GM11168 (cell line): ENCODE results near the gene PRKG1.
"Not testable (repeated sequence)": the region's sequence is repeated elsewhere in the genome, so short reads cannot be mapped to it uniquely, and the experiment has no call there.

Experiments
- in situ Hi-C: fragments of 300-500 bp; cut with MboI; formaldehyde crosslinking; loops from one replicate; pipeline ENCODE4 v1.12.0; 2022; ENCODE audit warnings: low sequenced_read_pairs; ENCODE audit not compliant: unreplicated experiment

The PRKG1 gene

DNA sequence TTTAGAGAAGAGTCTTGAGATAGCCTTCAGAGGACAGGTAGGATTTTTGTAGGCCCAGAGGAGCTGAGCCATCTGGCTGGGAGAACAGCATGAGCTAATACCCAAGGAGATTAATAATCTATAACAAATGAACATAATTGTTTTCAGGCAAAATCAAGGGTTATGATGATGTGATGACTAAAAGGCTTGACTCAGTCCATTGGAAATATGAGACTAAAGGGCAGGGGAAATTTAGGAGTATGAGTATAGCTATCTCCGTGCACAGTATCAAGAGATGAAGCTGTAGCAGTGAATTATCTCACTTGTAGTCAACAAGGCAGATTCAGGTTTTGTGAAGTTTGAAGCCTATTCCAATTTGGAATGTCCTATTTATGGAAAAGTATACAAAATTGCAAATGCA is 585.1 kb downstream of the PRKG1 start:
- in situ Hi-C loops: no loop called here

GRCh38 chr10:51663086-51663485 is 588.8 kb downstream of the PRKG1 start:
- in situ Hi-C loops: no loop called here

GRCh38 chr10:51666456-51666855 is 592.2 kb downstream of the PRKG1 start:
- in situ Hi-C loops: no loop called here

GRCh38 chr10:51667678-51668335 is 593.5 kb downstream of the PRKG1 start:
- in situ Hi-C loops: no loop called here

DNA sequence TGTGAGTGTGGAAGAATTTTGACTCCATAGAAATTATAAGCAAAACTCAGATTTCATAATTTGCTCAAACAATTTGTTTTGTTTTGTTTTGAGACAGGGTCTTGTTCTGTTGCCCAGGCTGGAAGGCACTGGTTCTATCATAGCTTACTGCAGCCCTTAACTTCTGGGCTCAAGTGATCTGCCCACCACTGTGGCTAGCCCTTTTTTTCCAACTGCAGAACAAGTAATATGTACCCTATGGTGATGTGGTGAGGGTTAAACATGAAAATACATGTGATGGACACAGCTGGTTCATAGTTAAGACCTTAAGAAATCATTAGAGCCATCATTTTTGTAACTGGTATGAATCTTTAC is 594.0 kb downstream of the PRKG1 start:
- in situ Hi-C loops: no loop called here

DNA sequence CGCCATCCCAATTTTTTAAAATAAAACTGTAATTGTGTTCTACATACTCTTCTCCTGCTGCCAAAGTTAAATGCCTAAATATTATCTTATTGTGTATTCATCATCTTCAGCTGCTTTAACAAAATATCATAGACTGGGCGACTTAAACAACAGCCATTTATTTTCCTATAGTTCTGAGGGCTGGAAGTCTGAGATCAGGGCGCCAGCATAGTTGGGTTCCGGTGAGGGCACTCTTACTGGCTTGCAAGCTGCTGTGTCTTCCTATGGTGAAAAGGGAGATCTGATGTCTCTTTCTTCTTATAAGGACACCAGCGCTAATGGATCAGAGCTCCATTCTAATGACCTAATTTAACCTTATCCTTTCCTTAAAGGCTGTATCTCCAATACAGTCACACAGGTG is 594.8 kb downstream of the PRKG1 start:
- in situ Hi-C loops: no loop called here

DNA sequence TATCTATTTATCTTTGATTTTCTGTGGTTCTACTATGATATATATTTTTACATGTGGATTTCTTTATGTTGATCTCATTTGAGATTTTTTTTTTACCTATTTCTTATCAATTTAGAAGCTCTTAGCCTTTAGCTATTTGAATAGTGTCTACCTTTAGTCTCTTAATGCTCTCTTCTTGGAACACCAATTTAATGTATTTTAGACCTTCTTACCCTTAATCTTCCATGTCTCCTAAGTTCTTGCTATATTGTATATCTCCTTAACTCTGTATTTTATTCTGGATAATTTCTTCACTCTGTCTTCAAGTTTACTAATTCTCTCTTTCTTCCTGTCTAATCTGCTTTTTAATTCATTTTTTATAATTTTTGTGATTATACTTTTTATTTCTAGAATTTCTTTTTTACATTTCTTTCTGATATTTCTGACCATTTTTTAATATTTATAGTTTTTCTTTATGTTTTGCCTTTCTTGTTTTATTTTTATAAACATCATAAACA is 597.8 kb downstream of the PRKG1 start:
- in situ Hi-C loops: no loop called here

- in situ Hi-C loops: no loop called here
These were observed 600.8 kb downstream of the PRKG1 start for GRCh38 chr10:51675088-51675487.

DNA sequence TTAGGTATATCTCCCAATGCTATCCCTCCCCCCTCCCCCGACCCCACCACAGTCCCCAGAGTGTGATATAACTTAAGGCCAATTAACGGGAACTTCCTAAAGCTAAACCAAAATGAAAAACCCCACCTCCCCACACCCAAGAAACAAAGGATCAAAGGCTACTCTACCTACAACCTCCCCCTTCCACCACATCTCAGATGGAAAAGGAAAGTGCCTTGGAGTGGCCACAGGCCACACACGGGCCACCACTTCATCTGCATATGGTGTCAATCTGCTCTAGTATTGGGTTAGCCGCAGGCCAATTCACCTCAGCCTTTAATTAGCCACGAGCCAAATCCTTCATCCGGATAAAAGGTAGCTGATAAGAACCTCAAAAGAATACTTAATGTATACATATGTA is 605.6 kb downstream of the PRKG1 start:
- in situ Hi-C loops: no loop called here

DNA sequence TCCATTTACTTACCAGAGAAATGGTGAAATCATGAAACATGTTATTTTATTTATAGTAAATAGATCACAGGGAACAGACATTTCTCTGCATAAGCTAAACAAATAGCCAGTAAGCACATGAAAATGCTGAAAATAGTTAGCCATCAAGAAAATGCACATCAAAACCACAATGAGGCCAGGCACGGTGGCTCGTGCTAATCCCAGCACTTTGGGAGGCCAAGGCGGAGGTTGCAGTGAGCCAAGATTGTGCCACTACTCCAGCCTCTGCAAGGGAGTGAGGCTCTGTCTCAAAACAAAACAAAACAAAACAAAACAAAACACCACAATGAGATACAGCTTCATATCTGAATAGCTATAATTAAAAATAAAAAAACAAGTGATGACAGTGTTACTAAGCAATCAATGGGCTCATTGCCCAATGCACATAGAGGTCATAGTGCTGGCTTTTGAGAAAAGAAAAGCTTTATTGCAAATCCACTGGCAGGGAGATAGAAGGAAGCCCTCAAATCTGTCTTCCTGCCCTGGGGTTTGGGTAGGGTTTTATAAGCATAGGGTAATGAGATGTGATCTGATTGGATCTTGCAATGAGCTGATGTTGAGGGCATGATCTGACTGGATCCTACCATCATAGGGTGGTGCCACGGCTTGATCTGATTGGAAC is 608.9 kb downstream of the PRKG1 start:
- in situ Hi-C loops: no loop called here

DNA sequence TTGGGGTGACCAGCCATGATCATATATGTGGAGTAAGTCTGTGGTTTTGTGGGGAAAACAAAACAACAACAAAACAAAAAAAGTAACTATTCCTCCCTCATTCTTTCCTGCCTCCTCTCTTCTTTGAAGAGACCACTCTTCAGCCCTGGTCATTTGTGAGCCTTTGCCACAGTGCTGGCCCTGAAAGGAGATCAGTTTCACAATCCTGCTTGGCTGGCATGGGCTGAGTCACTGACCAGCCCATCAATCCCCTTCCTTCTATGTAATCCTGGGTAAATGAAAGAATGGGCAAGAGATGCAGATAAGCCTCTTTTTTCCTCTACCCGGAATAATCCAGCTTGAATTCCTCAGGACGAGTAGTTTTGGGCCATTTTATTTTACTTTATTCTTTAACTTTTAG is 611.5 kb downstream of the PRKG1 start:
- in situ Hi-C loops: no loop called here

DNA sequence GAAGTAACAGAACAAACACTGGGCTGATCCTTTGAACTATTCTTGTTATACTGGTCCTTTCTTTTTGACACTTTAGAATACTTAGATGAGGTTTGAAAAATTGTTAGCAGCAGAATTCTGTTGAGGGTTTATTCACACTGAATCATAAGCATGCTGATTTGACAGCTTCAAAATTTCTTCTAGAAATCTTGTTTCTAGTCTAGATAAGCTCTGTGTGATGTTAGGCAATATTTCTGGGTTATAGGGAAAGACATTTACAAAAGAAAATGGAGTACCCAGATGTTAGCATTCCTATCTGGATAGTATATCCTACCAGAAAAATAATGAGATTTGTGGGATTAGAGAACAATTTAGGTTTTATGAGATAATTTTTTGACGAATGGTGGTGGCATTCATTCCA is 613.0 kb downstream of the PRKG1 start:
- in situ Hi-C loops: no loop called here

- in situ Hi-C loops: not testable (repeated sequence)
These were observed 614.5 kb downstream of the PRKG1 start for GRCh38 chr10:51688826-51689225.

- in situ Hi-C loops: no loop called here
These were observed 615.2 kb downstream of the PRKG1 start for GRCh38 chr10:51689536-51689935.

GRCh38 chr10:51691135-51691534 is 616.8 kb downstream of the PRKG1 start:
- in situ Hi-C loops: no loop called here

DNA sequence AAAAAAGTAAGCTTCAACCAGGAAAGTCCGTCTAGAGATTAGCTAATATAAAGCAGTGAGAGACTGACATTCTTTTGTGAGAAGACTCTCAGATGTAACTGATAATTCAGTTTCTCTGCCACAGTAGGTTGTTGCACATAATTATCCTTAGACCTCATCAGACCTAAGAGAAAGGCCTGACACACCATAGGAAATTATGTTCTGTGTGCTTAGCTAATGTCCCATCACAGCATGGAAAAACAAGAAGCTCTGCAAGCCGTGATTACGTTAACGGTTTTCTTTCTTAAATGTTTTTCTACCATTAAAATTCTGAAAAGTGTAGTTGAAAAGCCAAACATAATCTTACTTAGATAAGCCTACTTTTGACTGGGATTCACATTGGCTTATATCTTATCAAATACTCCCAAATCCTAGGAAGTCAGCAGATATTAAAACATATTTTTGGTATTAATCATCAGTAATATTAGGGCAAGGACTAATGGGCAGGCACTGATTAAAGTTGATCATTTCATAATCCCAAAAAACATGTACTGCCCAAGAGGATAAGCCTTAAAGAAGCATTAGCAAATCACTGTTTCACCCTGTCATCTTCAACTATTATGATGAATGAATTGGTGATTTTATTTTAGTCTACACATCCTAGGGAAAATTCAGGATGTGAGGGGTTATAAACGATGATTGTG is 619.9 kb downstream of the PRKG1 start:
- in situ Hi-C loops: no loop called here

DNA sequence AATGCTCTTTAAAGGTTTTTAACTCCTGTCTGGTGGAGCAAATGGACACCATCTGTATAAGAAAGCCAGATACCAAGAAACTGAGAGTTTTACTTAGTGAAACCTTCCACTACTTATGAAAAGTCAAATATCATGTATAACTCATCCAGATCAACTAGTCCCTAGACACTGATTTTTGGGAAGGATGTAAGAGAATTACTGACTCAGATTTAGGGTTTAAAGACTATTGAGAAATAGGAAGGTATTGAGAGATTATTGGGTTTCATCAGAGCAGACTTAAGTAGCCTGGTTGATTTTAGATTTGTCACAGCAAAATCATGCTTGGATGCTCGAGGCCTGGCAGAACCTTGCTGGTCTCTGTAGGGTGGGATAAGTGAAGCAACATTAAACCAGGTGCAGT is 622.0 kb downstream of the PRKG1 start:
- in situ Hi-C loops: no loop called here

DNA sequence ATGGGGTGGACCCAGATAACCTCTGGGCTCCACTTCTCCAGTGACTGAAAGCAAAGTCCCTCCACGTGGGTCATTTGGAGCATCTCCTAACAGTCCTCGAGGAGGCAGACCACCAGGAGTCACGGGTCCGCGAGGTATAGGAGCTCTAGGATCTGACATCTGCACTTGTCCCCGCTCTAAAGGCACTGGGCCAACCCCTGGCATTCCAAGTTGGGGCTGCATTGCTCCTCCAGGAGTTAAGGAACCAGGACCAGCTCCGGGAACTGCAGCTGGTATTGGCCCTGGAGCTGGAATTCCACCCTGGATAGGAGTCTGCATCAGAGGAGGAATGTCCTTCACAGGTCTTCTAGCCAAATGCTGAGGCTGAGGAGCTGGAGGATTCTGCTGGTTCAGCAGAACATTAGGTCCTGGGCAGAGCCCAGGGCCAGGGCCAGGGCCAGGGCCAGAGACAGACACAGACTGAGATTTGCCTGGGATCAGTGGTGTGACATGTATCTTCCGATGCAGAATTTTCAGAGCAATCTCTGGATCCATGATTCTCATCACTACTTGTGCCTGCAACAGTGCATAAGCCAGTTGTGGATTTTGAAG is 624.3 kb downstream of the PRKG1 start:
- in situ Hi-C loops: no loop called here

DNA sequence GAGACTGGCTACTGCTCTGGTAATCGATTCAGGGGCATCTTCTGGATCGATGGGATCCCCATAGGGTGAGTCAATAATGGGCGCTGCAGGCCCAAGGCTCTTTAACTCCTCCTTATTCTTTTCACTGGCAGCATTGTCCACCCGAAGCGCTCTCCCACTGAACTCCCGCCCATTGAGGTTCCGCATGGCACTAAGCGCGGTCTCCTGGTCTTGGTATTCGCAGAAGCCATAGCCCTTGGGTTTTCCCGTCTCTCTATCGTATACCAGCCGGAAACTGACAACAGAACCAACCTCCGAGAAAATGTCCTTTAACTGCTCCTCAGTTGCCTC is 624.8 kb downstream of the PRKG1 start:
- in situ Hi-C loops: no loop called here

DNA sequence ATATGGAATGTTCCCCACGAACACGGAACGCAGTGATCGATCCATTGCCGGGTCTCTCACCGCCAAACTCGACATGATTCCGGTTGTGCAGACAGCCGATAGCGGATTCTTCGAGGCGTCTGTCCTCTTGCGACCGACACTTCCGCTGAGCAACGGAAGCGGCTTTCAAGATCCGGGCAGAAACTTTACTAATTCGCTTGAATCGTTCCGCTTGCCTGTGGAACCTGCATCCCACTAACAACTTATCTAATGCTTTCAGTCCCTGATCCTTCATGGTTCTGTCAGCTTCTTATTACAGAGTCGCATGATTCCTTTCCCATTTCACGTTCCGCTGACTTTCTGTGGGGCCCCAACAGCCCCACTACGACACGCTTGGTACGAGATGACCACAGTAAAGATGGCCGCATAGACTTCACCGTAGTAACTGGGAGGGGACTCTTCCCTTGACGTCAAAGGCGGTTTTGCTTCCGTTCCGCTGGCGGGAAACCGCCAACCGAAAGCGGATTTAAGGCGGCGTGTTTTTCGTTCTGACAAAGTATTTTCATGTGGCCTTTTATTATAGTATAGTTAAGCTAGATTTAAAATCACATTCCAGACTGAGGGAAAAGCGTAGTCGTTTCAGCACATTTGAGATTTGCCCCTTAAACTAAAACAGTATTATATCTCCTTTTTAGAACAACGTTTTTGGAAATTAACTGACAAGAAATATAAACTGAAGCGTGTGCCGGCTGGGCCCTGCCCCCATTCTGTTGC is 625.4 kb downstream of the PRKG1 start, which contains the start of gene CSTF2T:
TSS of gene CSTF2T (minus strand) at position 121 of the 753 bp plus-strand sequence. CDS start at position 75, 46 bp downstream.
- in situ Hi-C loops: no loop called here
